Adipocyte (in vitro differentiated cells): ENCODE results near the gene BIK.

Experiments used
- DNase-seq: peaks from one replicate; pipeline ENCODE4 v3.0.0-alpha.2; 2015; ENCODE audit warnings: low read depth
- H3K27me3 ChIP-seq: replicated peaks from 2 replicates; pipeline ENCODE4 v1.7.0; 2013; ENCODE audit warnings: mild to moderate bottlenecking, low read length, moderate library complexity; ENCODE audit not compliant: control insufficient read depth, insufficient read depth
- H3K36me3 ChIP-seq: 2 replicates; pipeline ENCODE4 v1.7.0; 2013; ENCODE audit warnings: low read length, mild to moderate bottlenecking, moderate library complexity; ENCODE audit not compliant: control insufficient read depth, insufficient read depth, severe bottlenecking
- H3K4me1 ChIP-seq: 2 replicates; pipeline ENCODE4 v1.7.0; 2013; ENCODE audit warnings: mild to moderate bottlenecking, low read length, moderate library complexity; ENCODE audit not compliant: control insufficient read depth, insufficient read depth
- H3K4me3 ChIP-seq: 2 replicates; pipeline ENCODE4 v1.7.0; 2013; ENCODE audit warnings: mild to moderate bottlenecking, low read length, moderate library complexity
- H3K9ac ChIP-seq: 2 replicates; pipeline ENCODE4 v1.7.0; 2013; ENCODE audit warnings: mild to moderate bottlenecking, low read length, moderate library complexity
- H3K9me3 ChIP-seq: 2 replicates; pipeline ENCODE4 v1.7.0; 2013; ENCODE audit warnings: mild to moderate bottlenecking, low read length, moderate library complexity; ENCODE audit not compliant: control insufficient read depth

The BIK gene

DNA sequence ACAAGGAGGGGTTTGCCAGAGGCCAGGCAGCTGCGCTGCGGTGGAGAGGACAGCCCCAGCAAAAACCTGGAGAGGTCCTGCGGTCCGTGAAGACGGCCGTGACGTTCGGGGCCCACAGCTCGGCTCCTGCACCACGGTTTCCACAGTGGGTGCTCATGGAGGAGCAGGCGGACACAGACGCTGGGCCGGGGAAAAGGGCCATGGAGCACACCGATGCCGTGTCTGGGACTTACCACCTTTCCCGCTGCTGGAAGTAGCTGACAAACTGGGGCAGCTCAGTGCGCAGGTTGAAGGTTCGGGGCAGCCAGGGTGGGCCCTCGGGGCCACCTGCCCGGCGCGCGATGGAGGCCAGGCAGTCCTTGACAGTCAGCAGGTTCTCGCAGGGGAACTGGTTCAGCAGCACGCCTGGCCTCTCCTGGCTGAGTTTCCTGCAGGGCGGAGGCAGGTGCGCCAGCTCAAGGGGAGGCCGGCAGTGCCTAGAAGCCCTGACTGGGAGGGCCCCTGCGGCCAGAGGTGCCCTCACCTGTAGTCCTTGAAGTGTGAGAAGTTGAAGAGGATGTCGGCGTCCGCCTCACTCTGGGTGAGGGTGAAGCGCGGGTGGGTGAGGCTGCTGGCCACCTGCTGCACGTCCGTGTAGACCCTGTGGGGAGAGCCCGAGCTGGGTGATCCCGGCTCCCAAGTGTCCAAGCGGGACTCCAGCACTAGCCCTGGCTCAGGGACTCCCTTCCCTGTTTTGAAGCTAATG is 63.6 kb downstream of the BIK start:
- H3K36me3 ChIP-seq, result peaks cover 62% of the 10 kb centered on the region
- no peak overlapping the region for H3K9ac ChIP-seq
- DNase-seq, result no peak
- H3K9me3 ChIP-seq, result no peaks in the 10 kb centered on the region
- H3K27me3 ChIP-seq, result no peaks in the 10 kb centered on the region
- H3K4me1 ChIP-seq, result no peaks in the 10 kb centered on the region
- H3K4me3 ChIP-seq, result no peak overlapping the region

DNA sequence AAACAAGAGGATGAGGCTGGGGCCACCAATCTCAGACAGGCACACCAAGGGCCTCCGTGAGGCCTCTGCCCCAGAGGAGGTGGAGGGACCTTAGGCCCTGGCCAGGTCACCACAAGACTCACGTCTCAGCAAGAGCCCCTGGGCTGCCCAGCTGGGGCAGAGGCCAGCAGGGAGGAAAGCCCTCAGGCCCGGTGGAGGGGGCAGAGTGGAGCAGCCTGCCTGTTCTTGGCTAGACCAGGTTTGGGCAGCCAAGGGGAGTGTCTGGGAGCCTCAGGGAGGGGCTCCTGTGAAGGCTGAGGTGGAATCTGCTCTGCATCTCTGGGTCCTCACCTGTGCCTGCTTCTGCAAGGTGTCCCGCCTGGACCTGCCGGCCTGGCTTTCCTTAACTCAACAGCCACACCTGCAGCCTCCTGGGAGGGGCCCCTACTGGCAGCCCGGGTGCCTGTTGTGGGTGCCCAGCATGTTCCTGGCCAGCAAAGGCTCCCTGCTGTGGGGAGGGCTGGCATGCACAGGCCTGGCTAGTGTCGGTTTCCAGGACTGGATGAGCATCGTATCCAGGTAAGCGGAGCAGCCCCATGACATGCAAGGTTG is 64.5 kb downstream of the BIK start:
- H3K4me3 ChIP-seq, result no peak overlapping the region
- no peaks in the 10 kb centered on the region for H3K4me1 ChIP-seq
- peaks cover 69% of the 10 kb centered on the region for H3K36me3 ChIP-seq
- no peaks in the 10 kb centered on the region for H3K9me3 ChIP-seq
- no peak overlapping the region for H3K9ac ChIP-seq
- no peak for DNase-seq
- no peaks in the 10 kb centered on the region for H3K27me3 ChIP-seq

DNA sequence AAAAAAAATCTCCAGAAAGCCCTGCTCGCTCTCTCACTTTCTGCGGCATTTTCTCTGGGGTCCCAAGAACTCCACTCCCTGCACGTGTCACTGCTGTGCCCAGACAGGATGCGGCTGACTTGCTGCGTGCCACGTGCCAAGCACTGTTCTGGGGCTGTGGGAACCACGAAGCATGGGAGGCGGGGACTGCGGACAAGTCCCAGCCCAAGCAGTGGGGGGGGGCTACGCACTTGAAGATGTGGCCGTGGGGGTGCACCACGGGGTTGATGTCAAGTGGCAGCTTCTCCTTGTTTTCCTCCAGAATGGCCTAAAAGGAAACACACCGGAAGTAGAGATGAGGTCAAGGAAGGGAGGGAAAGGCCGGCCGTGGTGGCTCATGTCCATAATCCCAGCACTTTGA is 65.5 kb downstream of the BIK start:
- Histone ChIP-seq H3K4me3 (no peak overlapping the region), H3K27me3 (no peaks in the 10 kb centered on the region), H3K36me3 (peaks cover 61% of the 10 kb centered on the region), H3K4me1 (no peaks in the 10 kb centered on the region), H3K9ac (no peak overlapping the region), H3K9me3 (no peaks in the 10 kb centered on the region)
- no peak for DNase-seq

DNA sequence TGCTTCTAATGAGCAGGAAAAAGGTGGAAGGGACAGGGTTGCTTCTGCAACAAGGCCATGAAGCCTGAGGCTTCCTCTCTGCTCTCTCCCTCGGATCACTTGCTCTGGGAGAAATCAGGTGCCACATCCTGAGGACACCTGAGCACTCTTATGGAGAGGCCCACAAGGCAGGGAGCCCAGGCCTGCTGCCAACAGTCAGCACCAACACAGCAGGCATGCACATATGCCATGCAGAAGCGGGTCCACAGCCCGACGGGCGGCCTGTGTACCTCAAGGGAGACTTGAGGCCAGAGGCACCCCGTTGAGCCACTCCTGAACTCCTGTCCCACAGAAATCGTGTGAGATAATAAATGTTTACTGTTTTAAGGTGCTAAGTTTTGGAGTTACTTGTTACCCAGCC is 66.9 kb downstream of the BIK start:
- Histone ChIP-seq H3K36me3 (peaks cover 47% of the 10 kb centered on the region), H3K9ac (no peak overlapping the region), H3K4me3 (no peak overlapping the region), H3K4me1 (no peaks in the 10 kb centered on the region), H3K9me3 (no peaks in the 10 kb centered on the region), H3K27me3 (no peaks in the 10 kb centered on the region)
- DNase-seq, result no peak
